GM12801 (cell line): ENCODE data around the gene LIG3.

ENCODE experiments used
- TF ChIP-seq, protein P1 (sequence below): IDR thresholded peaks from one replicate; pipeline ENCODE4 v1.5.1; 2011; ENCODE audit warnings: control low read depth; ENCODE audit not compliant: insufficient read length; ENCODE audit errors: extremely low read depth

The LIG3 gene

DNA sequence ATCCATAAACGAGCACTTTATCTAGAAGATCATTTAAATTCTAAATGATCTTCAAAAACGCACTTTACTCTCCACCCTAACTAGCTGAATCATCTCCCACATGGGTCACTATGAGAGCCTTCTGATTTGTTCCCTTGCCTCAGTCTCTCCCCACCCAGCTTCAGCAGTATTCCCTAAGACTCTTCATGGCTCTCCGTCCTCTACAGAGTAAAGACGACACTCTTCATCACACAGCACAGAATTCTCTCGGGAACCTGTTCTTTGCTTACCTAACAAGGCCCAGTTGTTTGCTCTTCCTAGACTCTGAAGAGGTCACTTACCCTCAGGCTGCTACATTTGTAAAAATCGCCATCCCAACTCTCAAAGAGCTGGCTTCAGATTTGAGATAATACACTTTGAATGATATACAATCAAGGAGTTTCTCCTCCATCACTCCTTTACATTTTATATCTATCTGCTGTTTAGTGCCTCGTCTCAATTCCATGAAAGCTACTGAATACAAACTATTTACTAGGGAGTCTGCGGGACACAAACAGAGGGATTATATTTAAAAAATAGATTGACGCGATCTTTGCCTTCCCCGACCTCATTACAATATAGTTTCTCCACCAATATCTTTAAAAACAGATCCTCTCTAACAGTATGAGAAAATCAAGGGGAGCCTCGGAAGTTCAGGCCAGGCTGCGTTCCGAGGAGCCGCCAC lies 511 bp upstream of the LIG3 start:
- TF ChIP-seq, protein P1, sequence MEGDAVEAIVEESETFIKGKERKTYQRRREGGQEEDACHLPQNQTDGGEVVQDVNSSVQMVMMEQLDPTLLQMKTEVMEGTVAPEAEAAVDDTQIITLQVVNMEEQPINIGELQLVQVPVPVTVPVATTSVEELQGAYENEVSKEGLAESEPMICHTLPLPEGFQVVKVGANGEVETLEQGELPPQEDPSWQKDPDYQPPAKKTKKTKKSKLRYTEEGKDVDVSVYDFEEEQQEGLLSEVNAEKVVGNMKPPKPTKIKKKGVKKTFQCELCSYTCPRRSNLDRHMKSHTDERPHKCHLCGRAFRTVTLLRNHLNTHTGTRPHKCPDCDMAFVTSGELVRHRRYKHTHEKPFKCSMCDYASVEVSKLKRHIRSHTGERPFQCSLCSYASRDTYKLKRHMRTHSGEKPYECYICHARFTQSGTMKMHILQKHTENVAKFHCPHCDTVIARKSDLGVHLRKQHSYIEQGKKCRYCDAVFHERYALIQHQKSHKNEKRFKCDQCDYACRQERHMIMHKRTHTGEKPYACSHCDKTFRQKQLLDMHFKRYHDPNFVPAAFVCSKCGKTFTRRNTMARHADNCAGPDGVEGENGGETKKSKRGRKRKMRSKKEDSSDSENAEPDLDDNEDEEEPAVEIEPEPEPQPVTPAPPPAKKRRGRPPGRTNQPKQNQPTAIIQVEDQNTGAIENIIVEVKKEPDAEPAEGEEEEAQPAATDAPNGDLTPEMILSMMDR, result no peak

DNA sequence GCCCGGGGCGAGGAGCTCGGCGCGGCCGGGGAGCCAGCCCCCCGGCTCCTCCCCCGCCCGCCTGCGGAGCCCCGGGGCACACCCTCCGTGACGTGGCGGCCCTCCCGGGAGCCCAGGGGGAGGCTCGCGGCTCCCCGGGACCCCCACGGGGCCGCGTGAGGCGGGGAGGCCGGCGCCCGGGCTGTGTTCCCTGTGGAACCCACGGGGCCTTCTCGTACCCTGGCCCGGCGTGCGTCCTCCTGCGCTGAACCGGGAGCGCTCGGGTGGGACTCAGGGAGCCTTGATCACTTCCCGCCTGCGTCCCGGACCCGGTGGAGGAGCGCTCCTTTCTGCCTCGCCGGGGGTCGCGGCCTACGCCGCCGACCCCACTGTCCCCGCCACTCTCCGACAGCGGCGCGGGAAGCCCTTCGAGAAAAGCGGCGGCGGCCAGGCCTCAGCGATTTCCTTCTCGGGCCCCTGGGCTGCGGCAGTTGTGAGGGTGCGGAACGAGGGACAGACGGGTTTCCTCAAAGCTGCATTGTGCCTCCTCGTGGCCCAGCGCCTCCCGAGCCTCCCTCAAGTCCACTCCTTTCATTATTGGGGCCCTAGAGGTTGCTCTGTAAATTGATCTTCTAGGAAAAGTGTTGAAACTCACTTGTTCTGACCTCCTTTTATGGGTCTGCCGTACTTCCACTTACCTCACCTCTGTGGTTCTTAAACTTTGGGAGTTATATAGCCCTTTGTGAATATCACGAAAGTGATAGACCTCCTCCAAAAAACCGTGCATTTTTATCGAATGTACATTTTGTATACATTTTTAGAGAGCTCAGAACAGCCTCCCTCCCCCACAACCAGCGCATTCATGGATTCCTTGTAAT lies 597 bp downstream of the LIG3 start:
- TF ChIP-seq, protein P1, result no peak

DNA sequence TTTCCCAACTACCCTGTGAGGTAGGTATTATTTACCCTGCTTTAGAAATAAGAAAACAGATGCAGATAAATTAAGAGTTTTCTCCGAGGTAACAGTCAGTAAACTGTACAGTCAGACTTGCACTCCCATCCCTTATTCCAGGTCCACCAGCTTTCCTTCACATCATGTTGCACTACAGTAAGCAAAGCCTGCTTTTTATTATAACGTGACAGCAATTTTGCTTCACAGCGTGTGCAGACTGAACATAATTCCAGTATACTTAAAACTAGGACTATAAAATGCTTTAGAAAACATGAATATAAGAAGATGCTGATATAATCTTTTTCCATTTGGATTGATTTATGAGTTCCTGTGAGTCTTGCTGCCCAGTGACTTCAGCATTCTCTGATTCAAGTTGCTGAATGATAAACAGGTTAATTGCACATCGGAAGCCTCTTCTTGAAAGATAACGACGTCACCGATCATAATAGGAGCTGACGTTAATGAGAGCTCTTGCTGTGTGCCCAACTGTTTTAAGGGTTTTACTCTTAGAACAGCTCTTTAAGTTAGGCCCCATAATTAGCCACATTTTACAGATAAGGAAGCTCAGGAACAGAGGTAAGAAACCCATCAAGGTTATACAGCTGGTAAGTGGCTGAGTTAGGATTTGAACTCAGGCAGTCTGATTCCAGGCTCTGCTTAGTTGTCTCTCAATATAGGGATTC lies 1.4 kb downstream of the LIG3 start:
- TF ChIP-seq, protein P1, result no peak

DNA sequence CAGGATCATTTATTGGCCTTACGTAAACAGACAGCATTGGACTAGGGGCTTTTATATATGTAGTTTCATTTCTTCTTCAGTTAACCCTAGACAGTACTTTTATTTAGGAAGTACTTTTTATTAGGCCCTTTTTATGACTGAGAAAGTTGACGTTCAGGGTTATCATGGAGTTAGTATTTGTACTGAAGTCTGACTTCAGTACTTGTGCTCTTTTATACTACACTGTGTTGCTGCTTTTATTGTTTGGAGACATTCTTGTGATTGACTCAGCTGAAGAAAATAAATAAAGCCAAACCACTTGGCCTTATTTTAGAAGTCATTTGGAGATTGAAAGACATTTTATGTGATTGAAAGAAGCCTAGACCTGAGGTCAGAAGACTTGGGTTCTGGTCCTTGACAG lies 6.9 kb downstream of the LIG3 start:
- TF ChIP-seq, protein P1, result no peak

DNA sequence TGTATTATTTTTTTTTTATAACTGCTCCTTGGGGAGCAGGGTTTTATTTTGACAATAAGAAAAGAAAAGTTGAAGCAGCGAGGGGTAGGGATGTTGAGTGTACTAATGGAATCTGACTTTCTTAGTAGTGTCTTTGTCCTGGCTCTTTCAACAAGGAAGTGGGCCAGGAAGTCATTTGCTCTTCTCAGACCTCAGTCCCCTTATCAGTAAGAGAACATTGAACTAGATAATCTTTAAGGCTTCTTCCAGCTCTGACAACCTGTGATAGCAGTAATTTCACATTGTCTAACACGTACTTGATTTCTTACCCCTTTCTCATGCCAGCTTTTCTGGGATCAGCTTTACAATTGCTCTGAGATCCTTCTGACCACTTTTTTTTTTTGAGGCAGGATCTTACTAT lies 8.3 kb downstream of the LIG3 start:
- TF ChIP-seq, protein P1, result no peak

DNA sequence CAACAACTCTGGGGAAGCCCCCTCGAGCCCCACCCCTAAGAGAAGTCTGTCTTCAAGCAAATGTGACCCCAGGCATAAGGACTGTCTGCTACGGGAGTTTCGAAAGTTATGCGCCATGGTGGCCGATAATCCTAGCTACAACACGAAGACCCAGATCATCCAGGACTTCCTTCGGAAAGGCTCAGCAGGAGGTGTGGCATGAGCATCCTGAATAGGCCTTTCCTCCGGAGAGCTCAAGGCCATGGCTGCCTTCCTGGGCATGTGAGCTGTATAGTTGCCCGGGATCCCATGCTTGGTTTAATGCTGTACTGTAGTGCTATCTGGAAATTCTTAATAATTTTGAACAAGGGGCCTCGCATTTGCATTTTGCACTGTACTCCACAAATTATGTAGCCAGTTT lies 9.2 kb downstream of the LIG3 start:
- TF ChIP-seq, protein P1, result no peak

DNA sequence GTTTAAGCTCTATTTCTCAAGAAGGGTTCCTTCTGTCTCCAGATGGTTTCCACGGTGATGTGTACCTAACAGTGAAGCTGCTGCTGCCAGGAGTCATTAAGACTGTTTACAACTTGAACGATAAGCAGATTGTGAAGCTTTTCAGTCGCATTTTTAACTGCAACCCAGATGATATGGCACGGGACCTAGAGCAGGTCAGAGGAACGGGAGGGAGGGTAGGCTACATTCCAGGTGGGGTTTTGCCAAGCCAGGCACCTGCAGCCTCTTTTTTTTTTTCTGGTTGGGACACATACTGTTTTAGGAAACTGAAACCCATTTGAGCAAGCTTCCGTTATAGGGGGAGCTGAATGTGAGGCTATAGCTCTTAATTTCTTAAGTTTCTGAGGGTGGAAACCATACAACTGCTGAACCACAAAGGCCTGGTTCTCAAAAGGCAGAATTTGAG lies 10.6 kb downstream of the LIG3 start:
- TF ChIP-seq, protein P1, result no peak
